SH-SY5Y (cell line): ENCODE measurements around the gene SESN1.

Experiments used
- GATA2 ChIP-seq: IDR thresholded peaks from 2 replicates; pipeline ENCODE4 v1.6.1; 2011; ENCODE audit warnings: mild to moderate bottlenecking, low read depth, low read length
- GATA3 ChIP-seq: IDR thresholded peaks from 2 replicates; pipeline ENCODE4 v1.6.1; 2011; ENCODE audit warnings: low read depth, mild to moderate bottlenecking, low read length, moderate library complexity

DNA sequence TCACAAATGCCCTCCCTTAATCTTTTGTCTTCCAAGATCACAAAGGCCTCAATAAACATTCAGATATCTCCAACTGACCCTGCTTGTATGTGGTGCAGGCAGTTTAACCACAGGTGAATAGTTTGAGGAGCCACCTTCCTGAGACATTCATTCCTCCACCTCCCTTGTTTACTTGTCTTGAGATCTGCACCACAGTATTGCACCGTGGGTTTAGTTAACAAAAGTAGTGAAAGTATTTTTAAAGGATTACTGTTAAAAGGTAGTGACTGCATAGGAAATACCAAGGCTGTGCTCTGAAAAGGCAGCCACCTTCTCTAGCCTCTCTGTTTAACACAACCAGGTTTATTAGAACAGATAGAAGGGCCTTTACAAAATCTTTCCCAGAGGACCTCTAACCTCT, 46.5 kb downstream of the SESN1 start:
- TF ChIP-seq GATA3 = no peak
- no peak for TF ChIP-seq GATA2
